ENCODE results near the gene PRTFDC1.

- TF ChIP-seq REST (IDR thresholded peaks at IDR 0.05; ENCODE audit: insufficient read depth in 1 of 2, low read depth in 2 of 2, low read length in 2 of 2) (no peak), SIN3A (IDR thresholded peaks at IDR 0.05; ENCODE audit: borderline replicate concordance, insufficient read depth, low read length) (no peak)
These were observed 23.3 kb downstream of the PRTFDC1 start for GRCh38 chr10:24929056-24929544.
